Vagina (tissue), 2 donors: Measurements from ENCODE around the gene USF2.

Source experiments
- POLR2A ChIP-seq, 2 donors: fragments of 450-650 bp; IDR thresholded peaks; one replicate each; pipeline ENCODE4 v1.6.1; 2017; ENCODE audit warnings: antibody characterized with exemption in 2 of 2, mild to moderate bottlenecking in 2 of 2, moderate library complexity in 2 of 2
- POLR2AphosphoS5 ChIP-seq, 2 donors: sonication (generic); formaldehyde crosslinking; IDR thresholded peaks; one replicate each; pipeline ENCODE4 v1.9.0; 2017; ENCODE audit warnings: antibody characterized with exemption in 2 of 2, mild to moderate bottlenecking in 2 of 2, low read depth in 1 of 2; ENCODE audit not compliant: insufficient read depth in 1 of 2
- TF ChIP-seq, protein P1 (sequence below), 3 experiments: fragments of 450-650 bp in 2 of 3; fragments of 200-600 bp in 1 of 3; sonication (generic) in 1 of 3; IDR thresholded peaks; one replicate each; pipeline ENCODE4 v1.5.1; 2017 to 2019; ENCODE audit warnings: antibody characterized with exemption in 3 of 3, mild to moderate bottlenecking in 2 of 3, moderate library complexity in 2 of 3

DNA sequence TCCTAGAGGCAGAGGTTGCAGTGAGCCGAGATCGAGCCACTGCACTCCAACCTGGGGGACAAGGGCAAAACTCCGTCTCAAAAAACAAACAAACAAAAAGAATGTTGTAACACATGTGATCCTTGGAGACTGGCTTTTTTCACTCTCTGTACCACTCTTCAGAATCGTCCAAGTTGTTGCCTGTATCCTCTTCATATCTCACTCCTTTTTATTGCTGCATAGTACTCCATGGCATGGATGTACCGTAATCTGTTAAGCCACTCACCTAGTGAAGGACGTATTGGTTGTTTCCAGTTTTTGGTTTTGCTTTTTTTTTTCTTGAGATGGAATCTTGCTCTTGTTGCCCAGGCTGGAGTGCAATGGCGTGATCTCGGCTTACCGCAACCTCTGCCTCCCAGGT, 53.3 kb downstream of the USF2 start:
- TF ChIP-seq, protein P1, sequence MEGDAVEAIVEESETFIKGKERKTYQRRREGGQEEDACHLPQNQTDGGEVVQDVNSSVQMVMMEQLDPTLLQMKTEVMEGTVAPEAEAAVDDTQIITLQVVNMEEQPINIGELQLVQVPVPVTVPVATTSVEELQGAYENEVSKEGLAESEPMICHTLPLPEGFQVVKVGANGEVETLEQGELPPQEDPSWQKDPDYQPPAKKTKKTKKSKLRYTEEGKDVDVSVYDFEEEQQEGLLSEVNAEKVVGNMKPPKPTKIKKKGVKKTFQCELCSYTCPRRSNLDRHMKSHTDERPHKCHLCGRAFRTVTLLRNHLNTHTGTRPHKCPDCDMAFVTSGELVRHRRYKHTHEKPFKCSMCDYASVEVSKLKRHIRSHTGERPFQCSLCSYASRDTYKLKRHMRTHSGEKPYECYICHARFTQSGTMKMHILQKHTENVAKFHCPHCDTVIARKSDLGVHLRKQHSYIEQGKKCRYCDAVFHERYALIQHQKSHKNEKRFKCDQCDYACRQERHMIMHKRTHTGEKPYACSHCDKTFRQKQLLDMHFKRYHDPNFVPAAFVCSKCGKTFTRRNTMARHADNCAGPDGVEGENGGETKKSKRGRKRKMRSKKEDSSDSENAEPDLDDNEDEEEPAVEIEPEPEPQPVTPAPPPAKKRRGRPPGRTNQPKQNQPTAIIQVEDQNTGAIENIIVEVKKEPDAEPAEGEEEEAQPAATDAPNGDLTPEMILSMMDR (IDR thresholded peaks at IDR 0.05) = no peak
- TF ChIP-seq POLR2A (IDR thresholded peaks at IDR 0.05) (no peak), POLR2AphosphoS5 (IDR thresholded peaks at IDR 0.05; ENCODE audit: insufficient read depth in 1 of 2, low read depth in 1 of 2) (no peak)
